Smooth muscle cell (in vitro differentiated cells): ENCODE data around the gene KIF26A. TPM values are rescaled to one million over a fixed set of nuclear protein-coding genes. Genes with fewer than 3 reads are reported as not detected.

Experiments
- DNase-seq: peaks from one replicate; lab custom pipeline; 2025; ENCODE audit not compliant: unreplicated experiment; lab: John Stamatoyannopoulos, UW
- H2AFZ ChIP-seq: fragments of 200-600 bp; sonication (generic); 2 replicates; pipeline ENCODE4 v1.6.0; 2016; ENCODE audit warnings: antibody characterized with exemption, low read depth, mild to moderate bottlenecking
- H3F3A ChIP-seq: fragments of 200-600 bp; sonication (generic); 2 replicates; pipeline ENCODE4 v1.6.0; 2017; ENCODE audit warnings: antibody characterized with exemption, low read depth
- H3K27ac ChIP-seq: fragments of 200-600 bp; sonication (generic); 2 replicates; pipeline ENCODE4 v1.5.1; 2016; ENCODE audit warnings: low read depth, mild to moderate bottlenecking
- H3K27me3 ChIP-seq: fragments of 200-600 bp; sonication (generic); 2 replicates; pipeline ENCODE4 v1.6.1; 2016; ENCODE audit warnings: low read depth, mild to moderate bottlenecking
- H3K36me3 ChIP-seq: fragments of 200-600 bp; sonication (generic); 2 replicates; pipeline ENCODE4 v1.5.1; 2016; ENCODE audit warnings: low read depth
- H3K4me1 ChIP-seq: fragments of 200-600 bp; sonication (generic); 2 replicates; pipeline ENCODE4 v1.5.1; 2016; ENCODE audit warnings: low read depth
- H3K4me2 ChIP-seq: fragments of 200-600 bp; sonication (generic); 2 replicates; pipeline ENCODE4 v1.6.0; 2016; ENCODE audit warnings: mild to moderate bottlenecking
- H3K4me3 ChIP-seq: fragments of 200-600 bp; sonication (generic); 2 replicates; pipeline ENCODE4 v1.5.1; 2016; ENCODE audit warnings: mild to moderate bottlenecking
- H3K79me2 ChIP-seq: fragments of 200-600 bp; sonication (generic); 2 replicates; pipeline ENCODE4 v1.6.0; 2016; ENCODE audit warnings: low read depth, mild to moderate bottlenecking
- H3K9ac ChIP-seq: fragments of 200-600 bp; sonication (generic); 2 replicates; pipeline ENCODE4 v1.6.0; 2016; ENCODE audit warnings: low read depth
- H3K9me3 ChIP-seq: fragments of 200-600 bp; sonication (generic); replicated peaks from 2 replicates; pipeline ENCODE4 v1.5.1; 2016; ENCODE audit warnings: low read depth
- H4K20me1 ChIP-seq: fragments of 200-600 bp; sonication (generic); 2 replicates; pipeline ENCODE4 v1.6.0; 2016; ENCODE audit warnings: low read depth
- WGBS: methylation state at CpG from one replicate; pipeline ENCODE4 v1.1.7; 2016; ENCODE audit warnings: low lambda C conversion rate; 5-methylcytosine and 5-hydroxymethylcytosine counted together
- microRNA counts: library from miRNA; unstranded; fragments of <30 nt; microRNA quantifications from one replicate; lab custom pipeline; 2016
- microRNA-seq: library from miRNA; unstranded; fragments of <30 nt; microRNA quantifications from one replicate; pipeline ENCODE4, GENCODE V29; 2016; ENCODE audit warnings: borderline number of aligned reads
- polyA plus RNA-seq: library from polyadenylated mRNA; unstranded; fragments of >200 nt; fragmentation: Nextera tagmentation; extraction: Ambion mirVana; gene quantifications from 2 replicates; pipeline ENCODE4 v1.2.1, GENCODE V29; 2016
- small RNA-seq: library from RNA; depleted of rRNA; stranded (forward); fragments of <200 nt; gene quantifications from one replicate; pipeline ENCODE3, GENCODE V24; 2014
- total RNA-seq: library from RNA; depleted of rRNA; stranded (reverse); fragments of >200 nt; gene quantifications from 2 replicates; pipeline ENCODE4 v1.2.3, GENCODE V29; 2014
- TF ChIP-seq, protein P1 (sequence below): fragments of 200-600 bp; sonication (generic); IDR thresholded peaks from 2 replicates; pipeline ENCODE4 v1.5.1; 2017; ENCODE audit warnings: borderline replicate concordance, mild to moderate bottlenecking, antibody characterized with exemption; ENCODE audit not compliant: insufficient read depth, poor library complexity, severe bottlenecking

Gene KIF26A
- total and polyA plus RNA-seq, 2 experiments from 2014 or later = 4.4 to 5.9 TPM

DNA sequence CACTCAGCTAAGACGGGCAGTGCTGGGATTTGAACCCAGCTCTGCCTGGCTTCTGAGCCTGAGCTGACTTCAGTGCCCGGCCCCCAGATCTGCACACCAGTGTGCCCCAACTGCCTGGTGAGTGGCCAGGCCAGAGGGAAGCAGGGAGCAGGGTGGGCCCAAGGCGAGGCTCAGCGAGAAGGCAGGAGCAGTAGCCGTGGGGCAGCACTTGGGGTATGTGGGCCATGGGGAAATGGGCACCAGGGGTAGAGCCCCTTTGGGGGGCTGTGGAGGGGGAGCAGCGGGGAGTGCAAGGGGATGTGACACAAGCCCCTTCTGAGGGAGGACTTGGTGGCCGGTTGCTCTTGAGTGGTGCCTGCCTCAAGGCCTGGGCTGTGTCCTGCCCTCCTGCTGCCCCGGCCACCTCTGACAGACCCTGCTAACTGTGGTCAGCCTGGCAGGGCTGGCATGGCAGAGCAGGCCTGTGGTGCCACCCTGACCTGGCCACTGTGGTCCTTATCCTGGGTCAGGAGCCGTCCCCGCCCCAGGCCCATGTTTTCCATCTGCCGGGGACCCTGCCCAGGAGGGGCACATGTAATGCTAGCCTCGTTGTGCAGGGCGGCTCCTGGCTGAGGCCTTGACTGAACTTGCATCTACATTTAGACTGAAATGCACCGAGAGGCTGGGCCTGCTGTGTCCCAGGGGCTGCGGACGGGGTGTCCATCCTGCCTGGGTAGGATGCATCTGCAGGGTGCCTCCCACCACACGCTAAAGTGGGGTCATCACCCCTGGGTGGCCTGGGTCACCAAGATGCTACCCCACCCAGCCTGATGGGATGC is 90.5 kb downstream of the KIF26A start:
- Histone ChIP-seq H3K4me1 (peaks cover 3% of the 10 kb centered on the region), H3F3A (peaks cover 3% of the 10 kb centered on the region), H3K27me3 (no peaks in the 10 kb centered on the region), H3K4me3 (no peak overlapping the region), H3K79me2 (no peaks in the 10 kb centered on the region), H3K4me2 (no peak overlapping the region), H3K27ac (no peak overlapping the region), H2AFZ (no peak overlapping the region), H3K9ac (no peak overlapping the region), H4K20me1 (no peaks in the 10 kb centered on the region), H3K9me3 (no peaks in the 10 kb centered on the region), H3K36me3 (no peaks in the 10 kb centered on the region)
- TF ChIP-seq, protein P1, sequence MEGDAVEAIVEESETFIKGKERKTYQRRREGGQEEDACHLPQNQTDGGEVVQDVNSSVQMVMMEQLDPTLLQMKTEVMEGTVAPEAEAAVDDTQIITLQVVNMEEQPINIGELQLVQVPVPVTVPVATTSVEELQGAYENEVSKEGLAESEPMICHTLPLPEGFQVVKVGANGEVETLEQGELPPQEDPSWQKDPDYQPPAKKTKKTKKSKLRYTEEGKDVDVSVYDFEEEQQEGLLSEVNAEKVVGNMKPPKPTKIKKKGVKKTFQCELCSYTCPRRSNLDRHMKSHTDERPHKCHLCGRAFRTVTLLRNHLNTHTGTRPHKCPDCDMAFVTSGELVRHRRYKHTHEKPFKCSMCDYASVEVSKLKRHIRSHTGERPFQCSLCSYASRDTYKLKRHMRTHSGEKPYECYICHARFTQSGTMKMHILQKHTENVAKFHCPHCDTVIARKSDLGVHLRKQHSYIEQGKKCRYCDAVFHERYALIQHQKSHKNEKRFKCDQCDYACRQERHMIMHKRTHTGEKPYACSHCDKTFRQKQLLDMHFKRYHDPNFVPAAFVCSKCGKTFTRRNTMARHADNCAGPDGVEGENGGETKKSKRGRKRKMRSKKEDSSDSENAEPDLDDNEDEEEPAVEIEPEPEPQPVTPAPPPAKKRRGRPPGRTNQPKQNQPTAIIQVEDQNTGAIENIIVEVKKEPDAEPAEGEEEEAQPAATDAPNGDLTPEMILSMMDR = no peak
- WGBS = 95% methylated on average over 16 of the region's 17 CpGs
- DNase-seq = no peak

DNA sequence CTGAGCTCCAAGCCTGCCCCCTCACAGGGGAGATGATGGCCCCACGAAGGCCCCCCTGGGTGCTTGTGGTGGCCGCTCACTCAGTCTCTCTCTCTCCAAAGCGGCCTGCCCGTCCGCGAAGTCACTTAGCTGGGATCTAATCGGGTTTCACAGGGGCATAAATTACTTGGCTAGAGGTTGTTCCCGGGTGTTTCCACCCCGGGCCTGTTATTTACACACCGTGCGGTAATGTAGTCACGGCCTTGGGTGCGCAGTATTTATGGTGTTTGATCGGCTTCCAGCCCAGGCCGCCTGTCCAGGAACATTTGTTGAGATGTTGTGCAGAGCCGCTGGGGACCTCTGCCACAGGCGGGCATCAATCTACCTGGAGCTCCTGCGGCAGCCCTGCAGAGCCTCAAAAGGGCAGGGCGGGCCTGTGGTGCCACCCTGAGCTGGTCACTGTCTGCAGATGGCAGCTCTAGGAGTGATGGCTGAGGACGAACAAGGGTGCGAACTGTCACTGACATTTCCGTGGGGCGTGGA is 91.2 kb downstream of the KIF26A start:
- H3K9me3 ChIP-seq = no peaks in the 10 kb centered on the region
- DNase-seq = no peak

DNA sequence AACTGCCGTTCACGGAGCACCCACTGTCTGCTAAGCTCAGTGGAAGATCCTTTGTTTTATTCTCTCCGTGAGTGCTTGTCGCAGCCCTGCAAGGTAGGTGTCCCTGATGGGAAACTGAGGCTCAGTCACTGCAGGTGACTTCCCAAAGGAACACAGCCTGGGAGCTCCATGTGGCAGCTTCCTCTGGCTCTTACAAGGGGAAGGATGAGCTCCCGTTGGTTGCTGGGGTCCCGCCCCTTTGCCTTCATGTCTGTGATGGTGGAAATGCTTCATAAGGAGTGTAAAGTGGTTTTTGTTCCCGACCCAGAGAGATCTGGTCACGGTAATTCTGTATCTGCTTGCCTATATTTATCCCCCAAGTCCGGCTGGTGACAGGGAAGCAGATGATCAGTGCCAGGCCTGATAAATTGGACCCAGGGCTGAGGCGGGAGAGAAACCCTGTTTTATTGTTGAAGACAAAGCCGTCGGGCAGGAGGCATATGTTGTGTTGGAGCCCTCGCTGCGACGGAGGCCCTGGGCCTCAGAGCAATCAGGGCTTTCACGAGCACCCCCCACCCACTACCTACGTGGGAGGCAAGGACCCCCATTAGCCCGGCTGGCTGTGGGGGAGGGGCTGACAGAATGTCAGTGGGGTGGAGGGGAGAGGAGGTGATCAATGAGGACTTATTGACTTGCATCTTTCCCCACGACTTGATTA is 91.9 kb downstream of the KIF26A start:
- no peak overlapping the region for H2AFZ ChIP-seq
- TF ChIP-seq, protein P1 = no peak
- no peaks in the 10 kb centered on the region for H3K4me1 ChIP-seq
- no peaks in the 10 kb centered on the region for H3K79me2 ChIP-seq
- no peak overlapping the region for H3K4me2 ChIP-seq
- no peaks in the 10 kb centered on the region for H4K20me1 ChIP-seq
- H3K4me3 ChIP-seq = no peak overlapping the region
- H3F3A ChIP-seq = no peaks in the 10 kb centered on the region
- H3K9me3 ChIP-seq = no peaks in the 10 kb centered on the region
- no peaks in the 10 kb centered on the region for H3K36me3 ChIP-seq
- no peak for DNase-seq
- no peaks in the 10 kb centered on the region for H3K27me3 ChIP-seq
- H3K27ac ChIP-seq = no peak overlapping the region
- WGBS = 77% methylated on average over 19 of the region's 19 CpGs
- H3K9ac ChIP-seq = no peak overlapping the region

More for the DNA sequence above, 91.2 kb downstream of the KIF26A start:
- WGBS = 94% methylated on average over 23 of the region's 23 CpGs
- Histone ChIP-seq H3F3A (no peaks in the 10 kb centered on the region), H3K4me3 (no peak overlapping the region), H2AFZ (no peak overlapping the region), H3K9ac (no peak overlapping the region), H3K4me2 (no peak overlapping the region), H4K20me1 (no peaks in the 10 kb centered on the region), H3K36me3 (no peaks in the 10 kb centered on the region), H3K27ac (no peak overlapping the region), H3K79me2 (no peaks in the 10 kb centered on the region), H3K4me1 (no peaks in the 10 kb centered on the region), H3K27me3 (no peaks in the 10 kb centered on the region)
- TF ChIP-seq, protein P1 = no peak

MicroRNAs encoded within 50 kb of the gene (microRNA counts, 767-probe panel; counts per million panel counts)
- 9,437 counts per million, percentile 75 among the panel's probes with 10 or more counts for microRNA hsa-miR-203 (lab: Ali Mortazavi, UCI)

Small RNAs within 50 kb of the gene (microRNA-seq; reads per million reads assigned to microRNA genes)
- not detected for gene MIR203A
- gene MIR203B = not detected

Small RNAs within 50 kb of the gene (small RNA-seq; reads per million reads assigned to genes)
- 407 reads per million, percentile 99 among the genes with 10 or more reads in this experiment for gene MIR203A

Other genes with a start within 250 kb of the KIF26A start
- 0.67 and 1.0 TPM in 2 replicates for gene TDRD9, start 210.1 kb upstream of the KIF26A start, total RNA-seq
- gene TDRD9, start 210.1 kb upstream of the KIF26A start, polyA plus RNA-seq = 0.44 TPM in 1 of 2 replicates, not detected in the other
- gene RD3L, start 196.1 kb upstream of the KIF26A start, total RNA-seq = not detected in 2 replicates
- not detected in 2 replicates for gene RD3L, start 196.1 kb upstream of the KIF26A start, polyA plus RNA-seq
- gene ASPG, start 52.9 kb upstream of the KIF26A start, total RNA-seq = 0.18 and 0.49 TPM in 2 replicates
- gene ASPG, start 52.9 kb upstream of the KIF26A start, polyA plus RNA-seq = 0.47 and 1.2 TPM in 2 replicates